Stimulated activated CD4-positive, alpha-beta T cell treated with anti-CD3 and anti-CD28 coated beads, TNF-alpha, amount 100 ng/mL, for 4 hours (primary cell): ENCODE data around the gene POLDIP2.

Experiments
- DNase-seq, 3 experiments: peaks; one replicate each; pipeline ENCODE4 v3.0.0-alpha.2; 2020; ENCODE audit warnings: low read depth in 3 of 3

POLDIP2 gene, protein sequence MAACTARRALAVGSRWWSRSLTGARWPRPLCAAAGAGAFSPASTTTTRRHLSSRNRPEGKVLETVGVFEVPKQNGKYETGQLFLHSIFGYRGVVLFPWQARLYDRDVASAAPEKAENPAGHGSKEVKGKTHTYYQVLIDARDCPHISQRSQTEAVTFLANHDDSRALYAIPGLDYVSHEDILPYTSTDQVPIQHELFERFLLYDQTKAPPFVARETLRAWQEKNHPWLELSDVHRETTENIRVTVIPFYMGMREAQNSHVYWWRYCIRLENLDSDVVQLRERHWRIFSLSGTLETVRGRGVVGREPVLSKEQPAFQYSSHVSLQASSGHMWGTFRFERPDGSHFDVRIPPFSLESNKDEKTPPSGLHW

DNA sequence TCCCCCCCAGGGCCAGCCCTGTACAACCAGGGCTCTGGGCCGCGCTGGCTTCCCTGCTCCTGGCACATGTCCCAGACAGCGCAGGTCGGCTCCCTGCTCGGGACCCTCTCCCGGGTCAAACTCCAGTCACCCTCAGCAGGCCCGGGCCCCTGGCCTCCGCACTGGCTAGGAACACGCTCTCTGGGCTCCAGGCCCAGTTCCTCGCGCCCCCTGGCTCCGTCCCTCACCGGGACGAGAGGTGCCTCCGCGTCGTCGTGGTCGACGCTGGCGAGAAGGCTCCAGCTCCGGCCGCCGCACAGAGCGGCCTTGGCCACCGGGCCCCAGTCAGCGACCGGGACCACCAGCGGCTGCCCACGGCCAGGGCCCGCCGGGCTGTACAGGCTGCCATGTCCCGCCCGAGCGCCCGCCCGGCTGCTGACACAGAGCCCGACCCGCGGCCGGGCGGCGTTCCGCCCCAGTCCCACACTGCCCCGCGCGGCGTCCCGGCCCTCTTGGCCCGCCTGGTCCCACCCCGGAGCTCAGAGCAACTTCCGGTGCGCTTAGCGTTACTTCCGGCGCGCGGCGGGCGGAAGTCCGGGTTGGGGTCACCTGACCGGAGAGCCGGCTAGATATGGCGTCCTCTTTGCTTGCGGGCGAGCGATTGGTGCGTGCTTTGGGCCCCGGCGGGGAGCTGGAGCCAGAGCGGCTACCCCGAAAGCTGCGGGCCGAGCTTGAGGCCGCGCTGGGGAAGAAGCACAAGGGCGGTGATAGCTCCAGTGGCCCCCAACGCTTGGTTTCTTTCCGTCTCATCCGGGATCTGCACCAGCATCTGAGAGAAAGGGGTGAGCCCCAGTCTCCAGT, at the start of gene POLDIP2:
Gene POLDIP2 (minus strand): TSS at position 467 of the 840 bp plus-strand sequence. CDS start 79 bp downstream, at position 388.
- peak; percentile 84 to 92 (median 92) for DNase-seq

DNA sequence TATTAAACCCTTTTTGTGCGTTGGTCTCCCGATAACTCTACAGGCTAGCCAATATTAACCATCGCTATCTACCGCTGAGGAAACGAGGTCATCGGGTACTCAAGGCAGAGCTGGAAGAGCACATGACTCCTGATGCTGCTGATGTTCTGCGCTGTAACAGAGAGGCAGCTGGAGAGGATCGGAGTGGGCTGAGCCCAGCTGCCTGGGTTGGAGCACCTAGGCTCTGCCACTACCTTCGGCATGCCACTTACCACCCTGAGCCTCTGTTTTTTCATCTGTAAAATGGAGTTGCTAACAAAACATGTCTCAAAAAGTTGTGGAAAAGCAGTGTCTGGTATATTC, 49.1 kb upstream of the POLDIP2 start:
- no peak for DNase-seq

DNA sequence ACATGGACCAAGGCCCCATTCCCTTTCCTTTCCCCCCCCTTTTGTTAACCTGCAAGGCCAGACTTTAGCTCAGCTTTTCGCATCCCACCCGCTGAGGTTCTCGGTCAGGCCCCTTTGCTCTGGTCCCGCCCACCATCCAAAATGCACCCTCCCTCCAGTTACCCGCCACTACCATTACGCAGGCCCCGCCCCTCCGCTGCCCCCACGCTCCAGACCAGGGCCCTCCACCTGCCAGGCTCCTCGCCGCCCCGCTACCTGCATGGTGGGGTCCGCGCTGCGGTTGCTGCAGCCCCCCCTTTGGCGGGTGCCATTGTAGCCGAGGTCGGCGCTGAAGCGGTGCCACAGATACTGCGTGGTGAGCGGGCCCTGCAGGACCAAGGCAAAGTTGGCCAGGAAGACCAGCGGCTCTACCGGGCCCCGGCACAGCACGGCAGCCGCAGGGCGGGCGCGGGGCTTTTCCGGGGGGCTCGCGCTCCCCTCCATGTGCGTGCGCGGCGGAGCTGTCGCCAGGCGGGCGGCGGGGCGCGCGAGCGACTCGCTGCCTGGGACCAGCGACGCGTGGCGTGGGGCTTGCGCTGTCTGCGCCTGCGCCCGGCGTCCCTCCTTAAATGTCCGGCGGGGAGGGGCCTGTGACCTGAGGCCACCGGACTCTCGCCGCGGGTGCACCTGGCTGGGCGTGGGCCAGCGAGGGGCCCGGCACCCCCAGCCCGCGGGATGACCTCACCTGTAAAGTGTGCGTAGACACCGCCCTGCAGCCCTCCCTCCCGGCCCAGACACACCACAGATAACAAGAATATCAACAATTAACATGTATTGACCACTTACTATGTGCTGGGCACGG, 48.5 kb upstream of the POLDIP2 start, which contains the start of gene SLC46A1:
Gene SLC46A1 (minus strand): TSS at position 581 of the 841 bp plus-strand sequence. CDS start 98 bp downstream, at position 483.
- DNase-seq: peak in 2 of 3 experiments; percentile 41 to 42

DNA sequence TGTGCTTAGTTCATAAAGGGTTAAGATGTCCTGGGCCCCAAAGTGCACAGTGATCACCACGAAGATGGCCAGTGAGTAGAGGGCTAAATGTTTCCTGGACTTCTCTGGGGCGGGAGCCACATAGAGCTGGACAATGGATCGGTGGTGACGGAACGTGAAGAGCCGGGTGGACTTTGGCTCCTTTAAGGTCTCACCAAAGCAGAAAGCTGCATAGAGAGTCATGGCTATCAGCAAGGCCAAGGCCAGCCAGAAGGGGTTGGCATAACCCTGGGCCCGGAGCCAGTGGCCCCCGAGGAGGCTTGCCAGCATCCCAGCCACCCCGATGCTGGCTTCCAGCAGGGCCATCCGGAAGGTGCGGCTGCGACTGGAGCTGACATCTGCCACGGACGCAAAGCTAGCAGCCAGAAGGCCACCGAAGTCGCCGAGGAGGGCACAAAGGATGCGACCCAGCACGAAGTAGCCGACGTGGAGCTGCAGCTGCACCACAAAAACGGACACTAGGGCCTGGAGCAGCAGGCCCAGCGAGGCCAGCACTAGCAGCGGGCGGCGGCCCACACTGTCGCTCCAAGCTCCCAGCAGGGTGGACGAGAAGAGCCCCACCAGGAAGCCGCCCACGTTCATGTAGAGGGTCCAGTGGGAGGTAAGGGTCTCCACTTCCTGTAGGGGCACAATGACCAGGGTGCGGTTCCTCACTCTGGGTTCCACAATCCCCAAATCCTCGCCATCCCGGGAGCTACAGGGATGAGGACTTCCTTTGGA, 47.7 kb upstream of the POLDIP2 start:
- no peak for DNase-seq

DNA sequence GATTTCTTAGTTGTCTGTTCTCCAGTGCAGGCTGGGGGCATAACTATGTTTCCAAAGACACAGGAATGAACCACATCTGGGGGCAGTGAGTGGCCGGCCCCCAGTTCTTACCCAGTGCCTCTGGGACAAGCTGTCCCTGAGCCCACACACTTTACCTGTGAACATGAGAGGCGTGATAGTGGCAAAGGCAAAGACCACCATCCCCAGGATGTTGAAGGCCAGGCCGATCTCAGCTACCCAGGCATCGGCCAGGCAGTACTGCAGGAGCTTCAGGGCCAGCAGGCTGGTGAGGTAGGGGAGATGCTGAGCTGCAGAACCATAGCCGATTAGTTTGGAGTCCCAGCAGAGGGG, 47.1 kb upstream of the POLDIP2 start:
- DNase-seq: no peak

DNA sequence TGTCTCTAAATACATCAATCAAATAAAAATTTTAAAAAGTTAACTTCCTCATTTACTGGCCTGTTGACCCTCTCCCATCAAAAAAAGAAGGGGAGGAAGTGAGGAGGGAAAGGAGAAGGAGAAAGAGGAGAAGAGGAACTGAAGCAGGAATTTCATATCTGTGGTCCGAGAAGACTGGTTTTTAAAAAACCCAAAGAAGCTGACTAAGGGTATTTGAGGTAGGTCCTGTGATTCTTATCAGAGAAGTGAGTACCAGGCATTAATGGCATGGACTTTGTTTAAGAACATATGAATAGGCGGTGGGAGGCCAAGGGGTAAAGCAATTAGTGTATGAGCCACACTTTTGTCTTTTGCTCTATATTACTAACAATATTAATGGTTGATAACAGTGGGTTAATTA, 46.7 kb upstream of the POLDIP2 start:
- DNase-seq: no peak

DNA sequence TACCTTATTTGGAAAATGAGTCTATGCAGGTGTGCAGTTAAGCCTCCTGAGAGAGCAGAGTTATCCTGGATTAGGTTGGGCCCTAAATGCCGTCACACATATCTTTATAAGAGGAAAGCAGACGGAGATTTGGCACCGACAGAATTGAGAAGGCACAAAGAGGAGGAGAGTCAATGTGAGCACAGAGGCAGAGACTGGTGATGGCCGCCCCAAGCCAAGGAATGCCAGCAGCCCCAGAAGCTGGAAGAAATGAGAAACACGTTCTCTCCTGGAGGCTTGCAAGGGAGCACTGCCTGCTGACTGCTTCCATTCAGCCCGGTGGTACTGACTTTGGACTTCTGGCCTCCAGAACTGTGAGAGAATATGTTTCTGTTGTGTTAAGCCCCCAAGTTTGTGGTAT, 45.5 kb upstream of the POLDIP2 start:
- no peak for DNase-seq

DNA sequence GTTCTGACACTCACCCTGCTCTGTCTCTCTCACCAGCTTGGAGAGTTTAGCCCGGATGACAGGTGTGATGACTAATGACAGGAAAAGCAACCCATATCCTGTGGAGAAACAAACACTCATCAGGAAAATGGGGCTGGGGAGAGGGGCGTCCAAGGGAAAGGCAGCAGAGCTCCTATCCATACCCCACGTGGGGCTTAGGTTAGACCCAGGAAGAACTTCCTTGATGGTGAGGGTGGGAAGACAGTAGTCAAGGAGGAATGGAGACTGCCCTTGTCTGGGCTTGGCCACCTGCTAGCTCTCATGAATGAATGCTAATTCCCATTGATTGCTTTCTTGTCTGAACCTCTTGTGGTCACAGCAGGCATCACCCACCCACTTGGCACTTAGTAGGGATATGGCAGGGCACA, 44.9 kb upstream of the POLDIP2 start:
- DNase-seq: no peak

DNA sequence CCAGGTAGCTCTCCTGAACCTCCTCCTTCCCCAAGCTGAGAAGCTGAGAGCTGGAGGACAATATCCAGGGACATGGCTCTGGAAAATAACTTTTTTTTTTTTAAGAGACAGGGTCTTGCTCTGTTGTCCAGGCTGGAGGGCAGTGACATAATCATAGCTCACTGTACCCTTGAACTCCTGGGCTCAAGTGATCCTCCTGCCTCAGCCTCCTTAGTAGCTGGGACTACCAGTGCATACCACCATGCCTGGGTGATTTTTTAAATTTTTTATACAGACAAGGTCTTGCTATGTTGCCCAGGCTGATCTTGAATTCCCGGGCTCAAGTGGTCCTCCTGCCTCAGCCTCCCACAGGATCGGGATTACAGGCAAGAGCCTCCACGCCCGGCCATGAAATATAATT, 42.5 kb upstream of the POLDIP2 start:
- DNase-seq: no peak

DNA sequence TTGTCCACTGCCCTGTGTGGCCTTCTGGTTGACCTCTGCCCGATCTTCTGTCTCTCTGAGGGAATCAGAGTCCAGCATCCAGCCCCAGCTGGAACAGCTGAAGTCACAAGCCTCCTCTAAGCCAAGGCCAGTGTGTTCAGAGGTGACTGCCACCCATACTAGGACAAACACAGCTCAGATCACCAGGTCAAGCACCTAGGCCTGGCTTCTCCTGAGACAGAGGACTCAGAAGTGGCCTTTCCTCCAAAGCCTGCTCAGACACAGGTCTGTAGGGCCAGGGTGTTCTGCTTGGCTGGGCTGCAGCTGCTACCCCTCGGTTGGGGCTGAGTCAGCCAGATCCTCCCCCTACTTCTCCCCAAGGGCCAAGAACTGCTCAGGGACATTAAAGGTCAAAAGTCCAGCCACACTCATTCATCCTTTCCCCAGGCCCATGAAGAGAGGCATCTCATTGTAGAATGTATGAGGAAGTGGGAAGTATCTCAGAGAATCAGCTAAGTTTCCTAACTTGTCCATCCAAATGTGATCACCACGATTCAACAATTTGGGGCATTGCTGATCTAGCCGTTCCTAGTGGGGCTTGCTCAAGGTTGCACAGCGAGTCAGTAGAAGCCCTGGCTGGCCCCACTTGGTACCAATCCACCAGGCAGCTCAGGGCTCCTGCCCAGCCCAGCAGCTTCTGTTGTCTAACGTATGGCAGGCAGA, 41.1 kb upstream of the POLDIP2 start:
- DNase-seq: no peak

DNA sequence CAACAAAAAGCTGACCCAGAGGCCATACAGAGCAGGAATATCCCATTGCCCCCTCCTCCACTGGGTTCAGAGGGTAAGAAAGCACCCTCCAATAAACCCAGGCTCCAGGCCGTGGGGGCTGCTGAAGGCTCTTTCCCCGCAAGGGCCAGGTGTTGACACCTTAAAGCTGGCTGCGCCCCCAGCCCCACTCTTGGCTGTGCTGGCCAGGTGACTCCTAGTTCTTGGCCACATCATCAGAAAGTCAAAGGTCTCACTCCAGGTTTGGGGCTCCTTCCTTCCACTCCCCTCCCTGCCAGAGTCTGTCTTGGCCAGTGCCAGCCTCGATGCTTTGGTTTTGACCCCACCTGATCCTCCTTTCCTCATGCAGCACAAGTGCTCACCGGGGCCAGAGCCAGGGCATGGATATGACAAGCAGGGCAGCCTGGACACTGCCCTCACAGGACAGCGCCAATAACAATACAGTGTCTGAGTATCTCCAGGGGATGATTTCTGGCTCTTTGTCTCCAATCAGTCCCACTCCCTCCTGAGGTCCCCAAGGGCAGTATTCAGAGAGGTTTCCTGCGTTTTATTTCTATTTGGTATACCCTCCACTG, 40.5 kb upstream of the POLDIP2 start:
- DNase-seq: no peak

DNA sequence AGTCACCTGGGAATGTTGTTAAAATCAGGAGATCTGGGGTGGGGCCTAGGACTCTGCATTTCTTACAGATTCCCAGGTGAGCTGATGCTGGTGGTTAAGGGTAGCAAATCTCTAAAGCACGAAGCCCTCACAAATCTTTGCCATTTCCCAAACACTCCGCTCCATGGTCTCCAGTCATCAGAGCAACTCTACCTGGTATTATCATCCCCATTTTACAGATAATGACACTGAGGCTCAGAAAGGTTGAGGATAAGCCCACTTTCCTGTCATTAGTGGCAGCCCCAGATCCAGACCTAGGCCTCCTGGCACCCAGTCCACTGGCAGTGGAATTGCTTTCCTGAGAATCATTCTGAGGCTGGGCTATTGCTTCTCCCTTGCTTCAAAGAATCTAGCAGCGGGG, 39.9 kb upstream of the POLDIP2 start:
- DNase-seq: no peak

DNA sequence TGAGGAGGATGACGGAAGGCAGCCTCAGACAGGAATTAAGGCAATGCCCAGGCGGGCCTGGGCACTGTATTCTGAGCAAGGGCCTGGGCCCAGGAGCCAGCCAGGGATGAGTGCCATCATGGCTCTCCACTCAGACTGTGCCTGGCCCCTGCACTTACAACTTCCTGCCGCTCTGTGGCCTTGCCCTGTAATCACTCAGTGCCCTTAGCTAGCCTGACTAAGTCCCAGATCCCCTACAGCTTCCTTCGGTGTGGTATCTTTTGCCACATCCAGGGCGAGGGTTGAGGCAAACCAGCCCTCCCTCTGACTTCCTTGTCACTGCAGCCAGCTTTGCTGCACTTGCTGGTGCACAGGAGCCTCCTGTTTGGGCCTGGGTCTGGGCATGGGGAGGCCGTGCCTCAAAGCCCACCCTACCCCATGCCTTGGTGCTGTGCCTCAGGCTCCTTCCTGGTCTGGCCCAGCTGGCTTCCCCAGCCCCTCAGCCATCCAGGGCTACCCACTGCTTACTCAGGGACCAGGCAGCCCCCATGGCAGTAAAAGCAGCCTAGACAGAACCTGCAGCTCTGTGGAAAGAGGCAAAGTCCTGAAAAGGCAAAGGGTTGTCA, 39.4 kb upstream of the POLDIP2 start:
- no peak for DNase-seq

DNA sequence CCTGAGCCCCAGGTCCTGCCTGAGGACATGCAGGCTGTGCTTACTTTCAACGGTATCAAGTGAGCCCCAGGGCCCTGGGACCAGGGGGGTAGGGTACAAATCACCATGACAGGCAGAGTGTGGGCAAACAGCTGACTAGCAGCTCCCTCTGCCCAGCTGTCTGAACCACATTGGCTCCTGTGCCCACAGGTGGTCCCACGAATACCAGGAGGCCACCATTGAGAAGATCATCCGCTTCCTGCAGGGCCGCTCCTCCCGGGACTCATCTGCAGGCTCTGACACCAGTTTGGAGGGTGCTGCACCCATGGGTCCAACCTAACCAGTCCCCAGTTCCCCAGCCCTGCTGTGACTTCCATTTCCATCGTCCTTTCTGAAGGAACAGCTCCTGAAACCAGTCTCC, 38.6 kb upstream of the POLDIP2 start:
- DNase-seq: no peak

DNA sequence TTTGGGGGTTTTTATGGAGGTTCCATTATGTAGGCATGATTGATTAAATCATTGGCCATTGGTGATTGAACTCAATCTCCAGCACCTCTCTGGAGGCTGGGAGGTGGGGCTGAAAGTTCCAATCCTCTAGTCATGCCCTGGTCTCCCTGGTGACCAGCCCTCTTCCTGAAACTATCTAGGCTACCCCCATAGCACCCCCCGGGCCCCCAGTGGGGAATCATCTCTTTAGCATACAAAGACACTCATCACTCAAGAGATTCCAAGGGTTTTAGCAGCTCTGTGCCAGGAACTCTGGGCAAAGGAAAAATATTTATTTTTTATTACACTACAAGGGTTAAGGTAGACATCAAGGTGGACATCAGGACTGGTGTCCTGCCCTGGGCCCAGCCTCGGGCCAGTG, 38.1 kb upstream of the POLDIP2 start:
- no peak for DNase-seq

DNA sequence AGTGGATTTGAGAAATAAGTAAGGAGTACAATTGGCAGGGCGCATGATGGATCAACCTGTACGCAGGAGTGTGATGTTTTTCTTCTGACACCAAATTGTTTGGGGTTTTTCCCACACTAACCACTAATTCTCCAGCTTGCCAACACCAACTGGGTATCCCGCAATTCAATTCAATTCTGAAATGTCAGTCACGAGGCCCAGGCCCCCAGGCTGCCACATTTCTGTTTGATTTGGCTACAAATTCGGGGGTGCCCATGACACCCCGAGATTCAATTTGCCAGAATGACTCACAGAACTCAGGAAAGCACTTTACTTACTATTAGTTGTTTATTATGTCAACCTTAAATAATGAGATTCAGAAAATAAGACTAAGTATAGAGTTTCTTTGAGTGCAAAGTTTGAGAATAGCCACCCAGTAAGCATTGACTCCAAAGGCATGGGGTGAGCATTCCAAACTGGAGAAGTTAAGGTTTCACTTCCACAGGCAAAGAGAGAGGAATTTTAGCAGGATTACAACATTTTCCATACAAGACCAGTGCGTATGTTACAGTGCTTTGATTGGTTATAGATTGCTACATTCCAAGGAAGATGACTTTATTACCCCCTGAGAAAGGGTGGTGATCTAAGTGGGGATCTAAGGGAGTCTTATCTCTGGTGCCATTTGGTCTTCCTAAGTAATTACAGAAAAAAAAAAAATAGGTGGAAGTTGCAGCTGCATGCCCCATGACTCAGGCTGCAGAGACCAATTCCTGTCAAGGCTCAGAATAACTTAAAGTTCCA, 37.2 kb upstream of the POLDIP2 start:
- DNase-seq: no peak

DNA sequence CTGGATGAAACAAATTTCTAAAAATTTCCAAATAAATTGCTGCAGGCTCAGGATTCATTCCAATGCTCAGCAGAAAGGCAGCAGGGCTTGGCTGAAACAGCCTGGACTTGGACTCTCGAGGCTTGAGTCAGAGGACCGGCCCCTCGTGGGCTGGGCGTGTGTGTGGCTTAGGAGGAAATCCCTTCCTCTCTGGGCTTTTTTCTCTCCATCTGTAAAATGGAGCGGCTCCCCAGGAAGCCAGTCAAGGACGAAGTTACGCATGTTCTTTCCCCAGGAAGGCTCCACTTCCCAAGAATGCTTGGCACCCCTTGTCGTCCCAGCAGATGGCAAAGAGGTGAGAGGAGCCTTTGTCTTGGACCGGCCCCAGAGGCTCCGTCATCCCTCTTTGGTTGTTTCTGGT, 35.2 kb upstream of the POLDIP2 start:
- DNase-seq: no peak

DNA sequence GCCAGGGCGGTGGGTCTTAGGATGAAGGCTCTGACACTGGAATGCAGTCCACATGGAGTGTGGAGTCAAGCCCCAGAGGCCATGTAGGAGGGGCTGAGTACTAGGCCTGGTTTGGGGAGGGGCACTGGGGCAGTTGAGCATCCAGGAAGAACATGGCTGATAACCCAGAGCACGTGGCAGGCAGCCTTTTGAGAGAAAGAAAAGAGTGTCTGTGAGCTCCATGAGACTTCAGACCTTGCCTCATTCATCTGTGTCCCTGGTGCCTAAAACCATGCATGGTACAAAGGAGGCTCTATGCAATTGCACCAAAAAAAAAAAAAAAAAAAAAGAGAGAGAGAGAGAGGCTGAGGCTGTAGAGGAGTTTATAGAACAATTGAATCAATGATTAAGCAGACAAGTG, 34.1 kb upstream of the POLDIP2 start:
- no peak for DNase-seq

DNA sequence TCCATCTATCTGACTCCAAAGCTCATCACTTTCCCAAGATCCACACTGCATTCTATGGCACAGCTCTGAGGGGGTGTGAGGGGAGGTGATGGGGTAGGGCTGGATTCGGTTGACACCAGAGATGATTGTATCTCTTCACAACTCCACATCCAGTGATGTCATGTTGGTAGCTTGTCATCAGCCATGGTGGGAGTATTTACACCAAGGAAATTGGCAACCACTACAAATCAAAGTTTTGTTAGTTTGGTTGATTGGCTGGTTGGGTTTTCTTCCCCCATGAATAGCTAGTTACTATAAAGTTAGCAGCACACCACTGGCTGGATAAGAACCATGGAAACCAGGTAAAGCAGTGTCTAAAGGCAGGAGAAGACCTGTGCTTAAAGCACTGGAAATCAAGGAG, 33.7 kb upstream of the POLDIP2 start:
- no peak for DNase-seq
